ENCODE measurements around the gene CREB5.
"Not testable (repeated sequence)": the region's sequence is repeated elsewhere in the genome, so short reads cannot be mapped to it uniquely, and the experiment has no call there.

The CREB5 gene

GRCh38 chr7:28758186-28758585 lies 345.9 kb downstream of the CREB5 start:
- no peak for DNase-seq

- peak; percentile 14 for DNase-seq
Measured at GRCh38 chr7:28759475-28759971, 347.2 kb downstream of the CREB5 start.

DNA sequence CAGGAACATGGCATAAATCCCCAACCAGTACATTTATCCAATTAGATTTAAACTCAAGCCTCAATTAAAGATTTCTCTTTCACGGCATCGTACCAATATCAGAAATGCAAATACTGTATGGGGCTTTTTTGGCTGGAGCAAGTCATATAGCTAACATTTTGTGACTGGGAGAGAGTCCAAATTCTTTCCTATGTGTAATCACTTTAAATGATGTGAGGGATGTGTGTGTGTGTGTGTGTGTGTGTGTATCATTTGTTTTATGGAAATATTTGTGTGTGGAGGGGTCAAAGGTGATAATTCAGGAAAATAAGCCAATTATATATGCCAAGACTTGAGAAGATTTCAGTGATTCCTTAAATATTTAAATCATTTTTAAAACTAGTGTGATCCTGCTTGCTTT lies 349.2 kb downstream of the CREB5 start:
- peak; percentile 26 for DNase-seq

DNA sequence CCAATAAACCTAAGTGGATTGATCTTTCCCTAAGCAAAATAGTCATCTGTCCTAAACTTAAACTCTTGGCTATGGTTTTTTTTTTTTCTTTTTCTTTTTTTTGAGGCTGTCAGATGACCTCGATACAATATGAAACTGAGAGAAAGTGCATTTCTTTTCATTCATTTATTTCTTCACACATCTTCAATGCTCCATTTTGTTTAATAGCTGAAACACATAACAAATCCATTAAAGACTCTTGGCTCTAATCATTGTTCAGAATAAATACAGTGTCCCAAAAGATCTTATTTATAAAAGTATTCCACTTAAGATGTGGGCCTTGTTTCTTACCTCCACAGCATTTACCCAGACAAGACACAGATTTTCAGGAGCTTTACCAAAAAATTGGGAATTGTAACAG lies 350.3 kb downstream of the CREB5 start:
- DNase-seq, result no peak

- no peak for DNase-seq
Measured at GRCh38 chr7:28766359-28766758, 354.0 kb downstream of the CREB5 start.

DNA sequence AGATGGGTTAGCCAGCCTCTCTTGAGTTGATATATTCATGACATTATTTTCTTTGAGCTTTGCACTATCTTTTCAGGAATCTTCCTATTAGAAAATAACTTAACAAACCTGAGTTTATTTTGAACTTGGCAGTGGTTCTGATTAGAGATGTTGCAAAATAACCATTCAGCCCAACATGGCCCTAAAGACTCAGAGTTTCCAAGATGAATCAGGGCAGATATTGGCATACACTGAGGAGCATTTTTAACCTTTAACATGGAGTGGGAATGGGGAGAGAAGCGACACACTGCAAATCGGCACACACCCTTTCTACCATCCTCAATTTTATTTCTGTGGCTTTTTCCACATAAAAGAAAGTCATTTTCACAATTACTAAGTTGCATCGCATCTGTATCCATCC lies 355.0 kb downstream of the CREB5 start:
- no peak for DNase-seq

GRCh38 chr7:28768577-28769147 lies 356.3 kb downstream of the CREB5 start:
- DNase-seq, result no peak

- no peak for DNase-seq
Measured at GRCh38 chr7:28771906-28772622, 359.7 kb downstream of the CREB5 start.

- no peak for DNase-seq
Measured at GRCh38 chr7:28773423-28774145, 361.3 kb downstream of the CREB5 start.

DNA sequence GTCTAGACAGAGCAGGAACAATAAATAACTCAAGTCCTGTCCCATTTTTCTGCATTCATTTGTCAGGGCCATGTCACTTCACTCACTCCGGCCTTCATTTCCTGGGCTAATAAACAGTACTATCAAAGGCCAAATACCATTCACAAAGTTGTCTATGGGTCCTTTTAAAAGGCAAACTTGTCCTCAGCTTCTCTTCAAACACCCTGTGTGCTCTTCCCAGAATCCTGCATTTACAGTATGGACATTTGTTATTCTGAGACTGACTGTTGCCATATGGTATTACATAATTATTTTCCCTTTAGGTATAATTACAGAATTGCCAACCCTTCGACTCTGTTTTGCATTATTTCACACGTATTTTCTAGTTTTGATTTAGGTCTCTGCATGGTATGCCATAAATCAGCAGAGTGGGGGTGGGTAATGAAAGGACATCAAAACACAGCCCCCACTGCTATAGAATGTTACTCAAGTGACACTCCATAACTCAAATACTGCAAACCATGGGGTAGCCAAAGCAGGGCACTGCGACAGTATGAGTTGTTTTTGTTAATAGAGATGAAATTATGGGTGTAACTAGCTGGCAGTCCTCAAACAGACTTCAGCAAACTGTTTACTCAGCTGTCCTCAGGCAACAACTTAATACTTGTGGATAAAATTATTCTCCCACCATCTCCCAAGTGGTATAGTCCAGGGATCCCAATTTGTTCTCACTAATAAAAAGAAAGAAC lies 362.1 kb downstream of the CREB5 start:
- DNase-seq, result no peak

- DNase-seq, result peak; percentile 53
Measured at GRCh38 chr7:28776463-28777157, 364.3 kb downstream of the CREB5 start.

- DNase-seq, result peak; percentile 37
Measured at GRCh38 chr7:28778786-28779185, 366.5 kb downstream of the CREB5 start.

DNA sequence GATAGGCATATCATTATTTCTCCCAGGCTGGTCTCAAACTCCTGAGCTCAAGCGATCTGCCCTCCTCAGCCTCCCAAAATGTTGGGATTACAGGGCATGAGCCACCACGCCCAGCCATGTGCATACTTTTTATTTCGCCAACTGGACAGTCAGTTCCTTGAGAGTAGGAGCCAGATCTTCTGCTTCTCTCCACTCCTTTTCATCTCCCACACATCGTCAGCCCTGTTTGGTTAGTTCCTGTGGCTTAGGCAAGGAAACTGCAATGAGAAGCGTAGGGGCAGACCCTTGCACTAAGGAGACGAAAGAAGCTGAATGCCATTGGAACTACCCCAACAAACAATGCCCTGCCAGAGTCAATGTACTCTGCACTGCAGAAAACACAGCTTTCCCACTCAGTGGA lies 367.6 kb downstream of the CREB5 start:
- DNase-seq, result no peak

GRCh38 chr7:28782362-28782761 lies 370.0 kb downstream of the CREB5 start:
- no peak for DNase-seq

DNA sequence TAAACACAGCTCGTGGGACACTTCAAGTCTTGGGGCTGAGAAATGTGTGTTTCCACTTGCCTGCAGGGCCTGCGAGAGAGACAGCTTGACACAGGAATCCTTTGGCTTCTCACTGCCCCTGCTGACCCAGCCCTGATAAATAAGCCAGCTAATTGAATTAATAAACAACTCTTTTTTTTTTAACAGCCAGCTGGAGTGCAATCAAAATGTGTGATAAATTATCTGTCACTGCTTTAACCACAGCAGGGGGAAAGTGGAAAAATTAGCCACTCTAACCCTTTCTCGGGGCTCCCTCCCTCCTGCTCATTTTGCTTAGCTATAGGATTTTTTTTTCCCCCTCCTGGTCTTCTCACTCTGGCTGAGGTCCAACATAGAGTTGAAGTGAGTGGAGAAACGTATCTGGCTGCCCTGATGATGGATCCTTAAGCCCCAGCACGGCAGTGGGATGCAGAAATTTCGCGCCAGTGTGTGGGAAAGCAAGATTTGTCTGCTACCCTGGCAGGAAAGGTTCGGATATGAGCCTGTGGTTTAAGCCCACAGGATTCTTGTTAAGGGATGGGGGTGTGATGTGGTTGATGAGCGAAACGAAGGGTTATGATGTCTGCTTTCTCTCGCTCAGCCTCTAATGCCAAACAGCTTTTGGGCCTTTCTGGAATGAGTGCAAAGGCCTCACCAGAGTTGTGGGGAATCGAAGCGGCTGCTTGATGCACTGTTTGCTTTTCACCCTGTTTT lies 372.0 kb downstream of the CREB5 start:
- no peak for DNase-seq

DNA sequence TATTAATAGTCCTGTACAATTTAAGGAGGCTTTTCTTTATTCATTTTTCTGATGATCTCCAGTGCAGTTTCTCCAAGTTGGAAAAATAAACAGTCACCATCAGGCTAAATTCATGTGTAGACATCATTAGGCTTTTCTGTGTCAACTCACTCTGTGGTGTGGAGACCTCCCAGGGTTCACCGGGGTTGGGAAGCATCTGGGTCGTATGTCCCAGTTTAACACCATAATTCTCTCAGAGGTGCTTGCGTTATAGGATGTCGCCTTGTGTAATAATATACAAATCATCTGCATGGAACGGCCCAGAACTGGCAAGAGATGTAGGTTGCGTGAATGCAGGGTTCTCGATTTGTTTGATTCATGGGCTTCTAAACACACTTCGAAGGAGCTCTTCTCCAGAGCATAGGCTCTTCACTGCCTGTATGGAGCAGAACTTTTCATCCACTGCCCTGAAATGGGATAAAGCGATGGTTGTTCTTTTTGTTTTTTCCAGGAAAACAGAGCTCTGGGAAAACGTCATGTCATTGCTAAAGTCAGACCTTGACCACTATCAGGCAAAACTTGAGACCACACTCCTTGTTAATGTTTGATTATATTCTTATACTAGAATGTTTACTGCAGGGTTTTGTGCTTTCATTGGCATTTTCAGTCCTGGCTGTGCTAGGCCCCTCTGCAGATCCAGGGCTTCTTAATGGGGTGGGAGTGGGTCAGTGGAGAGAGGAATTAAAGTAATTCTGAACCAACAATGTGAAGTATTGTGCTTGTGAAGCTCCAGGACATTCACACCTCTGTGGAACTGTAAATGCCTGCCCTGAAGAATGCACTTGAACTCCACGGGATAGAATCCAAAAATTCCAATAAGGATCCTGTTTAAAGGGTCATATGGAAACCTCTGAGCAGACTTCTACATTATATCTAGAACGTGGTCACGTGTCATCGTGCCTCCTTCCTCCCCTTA lies 373.0 kb downstream of the CREB5 start:
- no peak for DNase-seq

DNA sequence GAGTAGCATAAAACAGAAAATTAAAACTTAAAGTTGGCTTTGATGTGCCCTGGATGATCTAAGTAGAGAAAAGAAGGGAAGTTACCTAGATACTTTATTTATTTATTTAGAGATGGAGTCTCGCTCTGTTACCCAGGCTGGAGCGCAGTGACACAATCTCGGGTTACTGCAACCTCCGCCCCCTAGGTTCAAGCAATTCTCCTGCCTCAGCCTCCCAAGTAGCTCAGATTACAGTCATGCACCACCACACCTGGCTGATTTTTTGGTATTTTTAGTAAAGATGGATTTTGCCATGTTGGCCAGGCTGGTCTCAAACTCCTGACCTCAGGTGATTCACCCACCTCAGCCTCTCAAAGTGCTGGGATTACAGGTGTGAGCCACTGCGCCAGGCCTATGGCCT lies 373.8 kb downstream of the CREB5 start:
- not testable (repeated sequence) for DNase-seq

DNA sequence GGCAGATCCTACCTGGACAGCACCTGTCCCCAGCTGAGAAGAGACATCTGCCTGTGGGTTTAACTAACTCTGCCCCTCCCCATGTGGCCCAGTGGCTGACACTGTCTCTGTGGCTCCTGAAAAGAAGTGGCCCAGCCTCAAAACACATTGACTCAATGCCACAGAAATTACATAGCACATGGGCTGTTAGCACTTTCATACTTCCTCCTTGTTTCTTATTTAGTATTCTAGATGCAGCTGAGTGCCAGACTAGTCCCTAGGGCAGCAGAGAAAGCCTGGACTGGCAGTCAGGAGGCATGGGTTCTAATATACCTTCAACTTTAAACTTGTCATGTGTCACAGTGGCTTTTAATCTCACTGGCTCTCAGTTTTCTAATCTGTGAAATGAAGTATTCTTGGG lies 374.8 kb downstream of the CREB5 start:
- no peak for DNase-seq

DNA sequence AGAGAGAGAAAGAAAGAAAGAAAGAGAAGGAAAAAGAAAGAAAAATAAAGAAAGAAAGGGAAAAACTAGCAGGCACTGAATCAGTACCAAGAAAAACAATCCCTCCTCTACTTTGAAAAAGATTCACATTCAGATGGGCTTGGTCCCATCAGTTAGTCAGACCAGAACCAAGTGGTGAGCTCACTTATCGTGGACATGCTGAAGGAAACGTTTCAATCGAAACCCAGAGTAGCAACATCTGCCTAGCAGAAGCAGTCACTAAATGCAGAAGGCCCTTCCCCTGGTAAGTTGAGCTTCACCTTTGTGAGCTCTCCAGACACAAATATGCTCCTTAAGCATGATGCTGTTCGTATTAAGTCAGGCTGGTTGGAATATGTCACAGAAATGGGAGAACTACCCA lies 378.1 kb downstream of the CREB5 start:
- DNase-seq, result no peak

DNA sequence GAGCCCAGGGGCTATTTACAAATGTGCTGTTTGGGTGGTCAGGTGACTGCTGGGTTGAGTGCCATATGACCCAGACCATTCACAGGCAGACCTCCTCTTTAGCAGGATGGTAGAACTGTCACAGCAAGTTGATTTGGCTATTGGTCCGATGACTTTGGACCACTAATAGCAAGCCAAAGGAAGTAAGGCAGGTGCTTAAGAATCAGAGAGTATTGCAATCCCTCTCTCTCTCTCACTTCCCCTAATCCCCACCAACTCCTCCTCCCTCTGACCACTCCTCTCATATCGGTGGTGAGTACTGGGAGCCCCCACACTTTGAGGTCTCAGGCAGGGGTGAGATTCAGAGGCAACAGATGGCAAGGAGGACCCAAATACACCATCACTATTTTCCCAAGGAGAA lies 380.5 kb downstream of the CREB5 start:
- no peak for DNase-seq
